Measurements from ENCODE around the gene PHACTR4.

PHACTR4 gene

GRCh38 chr1:28394136-28394535 is 24.6 kb downstream of the PHACTR4 start:
- in situ Hi-C loops (cut with MboI; ENCODE audit: low pct_unique_long_range_greater_than_20kb, low sequenced_read_pairs, unreplicated experiment): no loop called here
- no peak for TF ChIP-seq CTCF (IDR thresholded peaks at IDR 0.05; ENCODE audit: extremely low read depth, insufficient read depth, missing control alignments)
- no peak for DNase-seq (ENCODE audit: low spot score)

- TF ChIP-seq CTCF (IDR thresholded peaks at IDR 0.05; ENCODE audit: extremely low read depth, insufficient read depth, missing control alignments): no peak
- in situ Hi-C loops (cut with MboI; ENCODE audit: low pct_unique_long_range_greater_than_20kb, low sequenced_read_pairs, unreplicated experiment): no loop called here
- DNase-seq (ENCODE audit: low spot score): peak; percentile 10
Measured at GRCh38 chr1:28395181-28395580, 25.6 kb downstream of the PHACTR4 start.

- no peak for DNase-seq (ENCODE audit: low spot score)
- TF ChIP-seq CTCF (IDR thresholded peaks at IDR 0.05; ENCODE audit: extremely low read depth, insufficient read depth, missing control alignments): no peak
- in situ Hi-C loops (cut with MboI; ENCODE audit: low pct_unique_long_range_greater_than_20kb, low sequenced_read_pairs, unreplicated experiment): loop anchor here (25.0 kb wide), 1 partner anchor 211 kb away; no protein-coding TSS in a partner anchor
Measured at GRCh38 chr1:28401760-28402159, 32.2 kb downstream of the PHACTR4 start.

- DNase-seq (ENCODE audit: low spot score): no peak
- in situ Hi-C loops (cut with MboI; ENCODE audit: low pct_unique_long_range_greater_than_20kb, low sequenced_read_pairs, unreplicated experiment): loop anchor here (25.0 kb wide), 1 partner anchor 203 kb away; no protein-coding TSS in a partner anchor
- TF ChIP-seq CTCF (IDR thresholded peaks at IDR 0.05; ENCODE audit: extremely low read depth, insufficient read depth, missing control alignments): no peak
Measured at GRCh38 chr1:28409090-28409489, 39.5 kb downstream of the PHACTR4 start.

GRCh38 chr1:28411656-28412055 is 42.1 kb downstream of the PHACTR4 start:
- in situ Hi-C loops (cut with MboI; ENCODE audit: low pct_unique_long_range_greater_than_20kb, low sequenced_read_pairs, unreplicated experiment): loop anchor here (25.0 kb wide), 1 partner anchor 201 kb away; no protein-coding TSS in a partner anchor
- TF ChIP-seq CTCF (IDR thresholded peaks at IDR 0.05; ENCODE audit: extremely low read depth, insufficient read depth, missing control alignments): no peak
- no peak for DNase-seq (ENCODE audit: low spot score)

- in situ Hi-C loops (cut with MboI; ENCODE audit: low pct_unique_long_range_greater_than_20kb, low sequenced_read_pairs, unreplicated experiment): loop anchor here (25.0 kb wide), 1 partner anchor 200 kb away; no protein-coding TSS in a partner anchor
- TF ChIP-seq CTCF (IDR thresholded peaks at IDR 0.05; ENCODE audit: extremely low read depth, insufficient read depth, missing control alignments): peak; percentile 17
- DNase-seq (ENCODE audit: low spot score): no peak
Measured at GRCh38 chr1:28412731-28413130, 43.2 kb downstream of the PHACTR4 start.
